ENCODE data around the gene SOWAHA. TPM values are rescaled to one million over a fixed set of nuclear protein-coding genes. Genes with fewer than 3 reads are reported as not detected.

The SOWAHA gene
- total RNA-seq, 1 experiment from 2014 or later, result 0.39 TPM

GRCh38 chr5:132791026-132791425 lies 22.1 kb upstream of the SOWAHA start:
- Histone ChIP-seq H3K9me3 (ENCODE audit: control insufficient read depth in 1 of 2, insufficient read depth in 1 of 2, low read depth in 1 of 2, low read length in 2 of 2) (no peaks in the 10 kb centered on the region), H3K9me2 (ENCODE audit: insufficient read depth) (no peaks in the 10 kb centered on the region), H3K4me1 (ENCODE audit: control insufficient read depth in 1 of 2, insufficient read depth in 2 of 2, low read length in 2 of 2) (no peaks in the 10 kb centered on the region), H3K9ac (ENCODE audit: low read length) (no peak overlapping the region), H3K27me3 (ENCODE audit: insufficient read depth, low read length) (no peaks in the 10 kb centered on the region), H2AFZ (ENCODE audit: low read depth, low read length, poor library complexity, severe bottlenecking) (no peak overlapping the region), H3K27ac (ENCODE audit: low read depth, low read length) (no peak overlapping the region), H3K36me3 (ENCODE audit: control insufficient read depth in 1 of 2, insufficient read depth in 2 of 2, low read length in 2 of 2) (no peaks in the 10 kb centered on the region), H3K4me3 (replicated peaks in 1 of 2; ENCODE audit: low read depth in 1 of 2, low read length in 2 of 2) (no peak overlapping the region), H3K4me2 (ENCODE audit: low read length) (no peak overlapping the region), H4K20me1 (ENCODE audit: insufficient read depth) (no peaks in the 10 kb centered on the region), H3K79me2 (ENCODE audit: insufficient read depth, low read length) (no peaks in the 10 kb centered on the region)
- DNase-seq (ENCODE audit: low read depth, low spot score) (no peak), ATAC-seq (no peak)
- ChIA-PET POLR2A (interaction anchor here (0.6 kb wide), 1 partner anchor 252 kb away, joined by 3 read pairs; no protein-coding TSS in a partner anchor), RAD21 (ENCODE audit: low non-redundant PET in 1 of 2, low total read pairs in 2 of 2, uncharacterized antibody in 2 of 2, unreplicated experiment in 2 of 2) (interaction anchor here in 1 of 2 experiments (0.7 kb wide), 1 partner anchor 130 kb away, joined by 3 read pairs; no protein-coding TSS in a partner anchor), CTCF (no interaction called here)
- intact Hi-C loops (cut with micrococcal nuclease), result no loop called here
- TF ChIP-seq POLR2A (IDR thresholded peaks at IDR 0.05; ENCODE audit: borderline replicate concordance, extremely low read depth, insufficient read depth, insufficient read length), result no peak
- no peak for TF ChIP-seq POLR2AphosphoS5 (IDR thresholded peaks at IDR 0.05; ENCODE audit: low read depth, low read length)
- no peak for TF ChIP-seq CBX3 (IDR thresholded peaks at IDR 0.05; ENCODE audit: low read depth)
- TF ChIP-seq ATF3 (IDR thresholded peaks at IDR 0.05), result no peak
- TF ChIP-seq TCF7L2 (IDR thresholded peaks at IDR 0.05; ENCODE audit: borderline replicate concordance, extremely low read depth, insufficient read depth, insufficient read length), result no peak
- no peak for TF ChIP-seq JUND (IDR thresholded peaks at IDR 0.05)
- TF ChIP-seq ZBTB33 (IDR thresholded peaks at IDR 0.05; ENCODE audit: extremely low read depth, insufficient replicate concordance, low read length), result no peak
- no peak for TF ChIP-seq ZFX (IDR thresholded peaks at IDR 0.05)
- no TSS peak for BruUV-seq (replicated peaks)

- ATAC-seq, result no peak
- ChIA-PET CTCF (interaction anchor here (2.2 kb wide), 1 partner anchor 10 kb away, joined by 12 read pairs; no protein-coding TSS in a partner anchor), POLR2A (interaction anchor here (0.7 kb wide), 1 partner anchor 18 kb away, joined by 3 read pairs; no protein-coding TSS in a partner anchor), RAD21 (ENCODE audit: low non-redundant PET in 1 of 2, low total read pairs in 2 of 2, uncharacterized antibody in 2 of 2, unreplicated experiment in 2 of 2) (no interaction called here)
- intact Hi-C loops (cut with micrococcal nuclease), result no loop called here
- no peaks in the 10 kb centered on the region for H4K20me1 ChIP-seq (ENCODE audit: insufficient read depth)
- H3K9ac ChIP-seq (ENCODE audit: low read length), result no peak overlapping the region
- H3K9me2 ChIP-seq (ENCODE audit: insufficient read depth), result no peaks in the 10 kb centered on the region
- no peak overlapping the region for H3K4me3 ChIP-seq (replicated peaks in 1 of 2; ENCODE audit: low read depth in 1 of 2, low read length in 2 of 2)
- H2AFZ ChIP-seq (ENCODE audit: low read depth, low read length, poor library complexity, severe bottlenecking), result no peak overlapping the region
- H3K79me2 ChIP-seq (ENCODE audit: insufficient read depth, low read length), result no peaks in the 10 kb centered on the region
- no peak overlapping the region for H3K4me2 ChIP-seq (ENCODE audit: low read length)
- DNase-seq (ENCODE audit: low read depth, low spot score), result no peak
- BruUV-seq (replicated peaks), result no TSS peak
- no peak overlapping the region for H3K27ac ChIP-seq (ENCODE audit: low read depth, low read length)
- no peaks in the 10 kb centered on the region for H3K9me3 ChIP-seq (ENCODE audit: control insufficient read depth in 1 of 2, insufficient read depth in 1 of 2, low read depth in 1 of 2, low read length in 2 of 2)
- H3K4me1 ChIP-seq (ENCODE audit: control insufficient read depth in 1 of 2, insufficient read depth in 2 of 2, low read length in 2 of 2), result no peaks in the 10 kb centered on the region
- no peaks in the 10 kb centered on the region for H3K36me3 ChIP-seq (ENCODE audit: control insufficient read depth in 1 of 2, insufficient read depth in 2 of 2, low read length in 2 of 2)
- no peaks in the 10 kb centered on the region for H3K27me3 ChIP-seq (ENCODE audit: insufficient read depth, low read length)
- TF ChIP-seq EZH2 (IDR thresholded peaks at IDR 0.05) (no peak), YY1 (IDR thresholded peaks at IDR 0.05; ENCODE audit: extremely low read depth, insufficient replicate concordance, low read depth, low read length) (no peak), ZBTB33 (IDR thresholded peaks at IDR 0.05; ENCODE audit: extremely low read depth, insufficient replicate concordance, low read length) (no peak), CEBPB (IDR thresholded peaks at IDR 0.05; ENCODE audit: low read depth) (no peak), POLR2AphosphoS5 (IDR thresholded peaks at IDR 0.05; ENCODE audit: low read depth, low read length) (no peak), REST (IDR thresholded peaks at IDR 0.05; ENCODE audit: low read depth) (no peak)
Observed at GRCh38 chr5:132797651-132798050, 15.5 kb upstream of the SOWAHA start.

All from HCT116 (cell line).